Esophagus (tissue), 2 donors: ENCODE results near the gene USP30. TPM values are rescaled to one million over a fixed set of nuclear protein-coding genes. Genes with fewer than 3 reads are reported as not detected.

ENCODE experiments used
- H3K27ac ChIP-seq, 2 donors: one replicate each; pipeline ENCODE4 v1.5.1; 2013; ENCODE audit warnings: low read depth in 2 of 2, mild to moderate bottlenecking in 2 of 2, inconsistent platforms in 1 of 2, low read length in 1 of 2, moderate library complexity in 1 of 2
- H3K27me3 ChIP-seq, 2 donors: one replicate each; pipeline ENCODE4 v1.6.1; 2013; ENCODE audit warnings: low read length in 2 of 2, control low read depth in 1 of 2, mild to moderate bottlenecking in 1 of 2; ENCODE audit not compliant: insufficient read depth in 2 of 2, control insufficient read depth in 1 of 2
- H3K36me3 ChIP-seq, 2 donors: one replicate each; pipeline ENCODE4 v1.6.1; 2013; ENCODE audit warnings: low read length in 1 of 2; ENCODE audit not compliant: control insufficient read depth in 2 of 2, insufficient read depth in 2 of 2
- H3K4me1 ChIP-seq, 2 donors: one replicate each; pipeline ENCODE4 v1.6.1; 2013; ENCODE audit warnings: low read length in 1 of 2; ENCODE audit not compliant: control insufficient read depth in 2 of 2, insufficient read depth in 2 of 2
- H3K4me3 ChIP-seq, 2 donors: one replicate each; pipeline ENCODE4 v1.5.1; 2013; ENCODE audit warnings: low read length in 2 of 2, mild to moderate bottlenecking in 2 of 2, low read depth in 1 of 2, moderate library complexity in 1 of 2
- H3K9me3 ChIP-seq, 2 donors: one replicate each; pipeline ENCODE4 v1.6.1; 2013; ENCODE audit warnings: mild to moderate bottlenecking in 2 of 2, low read depth in 1 of 2, low read length in 1 of 2, moderate library complexity in 1 of 2; ENCODE audit not compliant: control insufficient read depth in 2 of 2, insufficient read depth in 1 of 2
- WGBS, 2 donors: extraction: QIAGEN DNeasy Blood & Tissue Kit; methylation state at CpG; one replicate each; pipeline ENCODE4 v1.1.7; 2013; 5-methylcytosine and 5-hydroxymethylcytosine counted together
- polyA plus RNA-seq, 2 donors: library from polyadenylated mRNA; stranded (reverse); fragments of 200-250 nt; gene quantifications; one replicate each; pipeline ENCODE4 v1.2.3, GENCODE V29; 2013
- donor health status: healthy with polysubstance abuse.
- donor health status: Bipolar disorder and iron deficiency.

The USP30 gene
- polyA plus RNA-seq, 2 donors, result 3.8 to 4.3 TPM

DNA sequence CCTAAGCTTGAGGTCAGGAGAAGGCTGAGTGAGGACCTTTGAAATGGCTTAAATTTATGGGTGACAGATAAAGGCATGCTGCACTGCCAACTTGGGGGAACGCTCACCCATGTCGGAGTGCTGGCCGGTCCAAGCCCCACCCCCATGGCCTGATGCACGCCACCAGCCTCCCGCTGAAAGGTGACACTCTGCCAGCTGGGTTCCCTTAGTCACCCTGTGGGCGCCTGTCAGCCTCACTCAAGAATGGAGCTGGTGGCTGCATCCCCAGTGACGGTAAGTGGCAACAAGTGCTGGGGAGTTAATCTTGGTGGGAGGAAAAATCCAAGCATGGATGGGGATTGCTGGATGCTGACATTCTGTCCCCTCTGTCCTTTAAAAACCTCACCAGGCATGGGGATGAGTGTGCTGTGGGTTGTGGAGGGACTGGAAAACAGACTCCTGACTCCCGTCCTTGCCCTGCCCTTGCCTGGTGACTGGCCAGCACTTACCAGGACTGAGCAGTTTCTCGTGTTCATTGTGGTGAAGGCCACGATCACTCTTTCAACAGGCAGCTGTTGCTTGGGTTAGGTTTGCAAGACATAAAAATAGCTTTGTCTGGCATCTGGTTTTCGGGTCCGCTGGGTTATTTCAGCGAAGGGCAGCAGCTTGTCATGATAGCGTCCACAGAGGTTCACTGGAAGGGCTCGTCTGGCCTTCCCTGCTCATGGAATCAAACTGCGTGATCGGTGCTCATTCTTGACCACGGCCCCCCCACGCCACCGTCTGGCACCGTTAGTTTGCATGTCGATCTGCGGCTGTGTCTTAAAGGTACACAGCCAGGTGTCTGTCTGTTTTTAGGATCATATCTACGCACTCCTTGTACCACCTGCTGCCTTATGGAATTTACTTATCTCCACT is 79.0 kb downstream of the USP30 start:
- H3K27ac ChIP-seq, result peak overlapping the region; percentile 33 to 45

DNA sequence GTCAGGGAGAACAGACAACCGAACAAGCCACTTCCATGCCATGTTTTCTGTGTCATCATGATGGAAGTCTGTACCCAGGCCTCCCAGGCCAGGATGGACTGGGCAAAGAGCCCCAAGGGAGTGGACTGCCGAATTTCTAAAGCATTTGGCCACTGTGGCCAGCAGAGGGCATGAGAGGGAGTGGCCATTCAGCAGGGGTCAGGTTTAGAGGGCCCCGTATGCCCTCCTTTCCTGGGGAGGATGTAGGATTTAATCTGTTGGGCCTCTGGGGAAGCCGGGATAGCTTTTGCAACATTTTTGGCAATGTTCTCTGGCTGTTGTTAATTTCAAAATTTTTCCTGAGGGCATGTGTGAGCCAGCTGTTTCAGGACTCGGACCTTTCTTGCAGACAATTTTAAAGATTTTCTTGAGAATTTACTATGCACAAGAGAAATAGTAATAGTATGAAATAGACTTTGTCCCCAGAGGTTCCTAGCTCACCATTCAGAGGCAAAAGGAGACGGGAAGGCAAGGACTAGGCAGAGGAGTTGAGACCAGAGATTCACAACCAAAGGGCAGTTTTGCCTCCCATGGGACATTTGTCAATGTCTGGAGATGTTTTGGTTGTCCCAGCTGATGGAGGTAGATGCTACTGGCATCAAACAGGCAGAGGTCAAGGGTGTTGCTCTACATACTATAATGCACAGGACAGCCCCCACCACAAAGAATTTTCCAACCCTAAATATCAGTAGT is 82.0 kb downstream of the USP30 start:
- WGBS, 2 donors, result 43 to 45% methylated on average over 6 of the region's 6 CpGs
- Histone ChIP-seq H3K27me3 (no peaks in the 10 kb centered on the region), H3K36me3 (no peaks in the 10 kb centered on the region), H3K27ac (peak overlapping the region; percentile 35 to 40), H3K4me1 (peaks cover 2 to 8% of the 10 kb centered on the region in 2 donors), H3K4me3 (no peak overlapping the region), H3K9me3 (no peaks in the 10 kb centered on the region)

More for the DNA sequence above, 79.0 kb downstream of the USP30 start:
- H3K9me3 ChIP-seq, result no peaks in the 10 kb centered on the region
- no peaks in the 10 kb centered on the region for H3K27me3 ChIP-seq
- 60 to 63% methylated on average over 24 of the region's 24 CpGs for WGBS, 2 donors
- H3K36me3 ChIP-seq, result no peaks in the 10 kb centered on the region
- peaks cover 3 to 8% of the 10 kb centered on the region in 2 donors for H3K4me1 ChIP-seq
- no peak overlapping the region for H3K4me3 ChIP-seq

DNA sequence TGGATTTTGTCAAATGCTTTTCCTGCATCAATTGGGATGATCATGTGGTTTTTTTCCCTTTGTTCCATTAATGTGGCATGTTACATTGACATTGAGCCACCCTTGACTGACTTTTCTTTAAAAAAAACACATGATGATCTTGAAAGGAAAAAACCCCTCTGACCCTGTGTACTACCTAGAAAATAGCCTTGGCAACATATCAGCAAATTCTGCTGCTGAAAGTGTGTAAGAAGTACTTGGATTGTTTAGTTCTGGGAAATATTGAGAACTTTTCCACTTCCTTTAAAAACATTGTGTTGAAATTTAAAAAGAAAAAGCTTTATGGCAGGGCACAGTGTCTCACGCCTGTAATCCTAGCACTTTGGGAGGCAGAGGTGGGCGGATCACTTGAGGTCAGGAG is 84.7 kb downstream of the USP30 start:
- no peak overlapping the region for H3K4me3 ChIP-seq
- no peaks in the 10 kb centered on the region for H3K9me3 ChIP-seq
- no peaks in the 10 kb centered on the region for H3K36me3 ChIP-seq
- no peaks in the 10 kb centered on the region for H3K4me1 ChIP-seq
- no peak overlapping the region for H3K27ac ChIP-seq
- H3K27me3 ChIP-seq, result no peaks in the 10 kb centered on the region
- 80 to 86% methylated on average over 2 of the region's 2 CpGs for WGBS, 2 donors

Other genes starting within 250 kb of the USP30 start
- gene SSH1, start 195.0 kb upstream of the USP30 start, polyA plus RNA-seq, result 1 to 10 TPM; 3.1 to 4.7 TPM
- gene DAO, start 172.5 kb upstream of the USP30 start, polyA plus RNA-seq, result not detected
- not detected for gene SVOP, start 31.5 kb upstream of the USP30 start, polyA plus RNA-seq
- 10 to 100 TPM; 20.1 to 28.5 TPM for gene ALKBH2, start 40.9 kb downstream of the USP30 start, polyA plus RNA-seq
- 10 to 100 TPM; 22.9 to 27.5 TPM for gene UNG, start 45.0 kb downstream of the USP30 start, polyA plus RNA-seq
- 10 to 100 TPM in 1 of 2 donors, 1 to 10 TPM in 1; 8.6 to 18.2 TPM for gene ACACB, start 64.0 kb downstream of the USP30 start, polyA plus RNA-seq